ENCODE data around the gene MRTFA.
A peak's percentile ranks its signal among the peaks of the same experiment; 100 is the strongest.

The MRTFA gene

GRCh38 chr22:40485813-40486667 lies 150.5 kb downstream of the MRTFA start:
- peak; percentile 63 for DNase-seq

DNA sequence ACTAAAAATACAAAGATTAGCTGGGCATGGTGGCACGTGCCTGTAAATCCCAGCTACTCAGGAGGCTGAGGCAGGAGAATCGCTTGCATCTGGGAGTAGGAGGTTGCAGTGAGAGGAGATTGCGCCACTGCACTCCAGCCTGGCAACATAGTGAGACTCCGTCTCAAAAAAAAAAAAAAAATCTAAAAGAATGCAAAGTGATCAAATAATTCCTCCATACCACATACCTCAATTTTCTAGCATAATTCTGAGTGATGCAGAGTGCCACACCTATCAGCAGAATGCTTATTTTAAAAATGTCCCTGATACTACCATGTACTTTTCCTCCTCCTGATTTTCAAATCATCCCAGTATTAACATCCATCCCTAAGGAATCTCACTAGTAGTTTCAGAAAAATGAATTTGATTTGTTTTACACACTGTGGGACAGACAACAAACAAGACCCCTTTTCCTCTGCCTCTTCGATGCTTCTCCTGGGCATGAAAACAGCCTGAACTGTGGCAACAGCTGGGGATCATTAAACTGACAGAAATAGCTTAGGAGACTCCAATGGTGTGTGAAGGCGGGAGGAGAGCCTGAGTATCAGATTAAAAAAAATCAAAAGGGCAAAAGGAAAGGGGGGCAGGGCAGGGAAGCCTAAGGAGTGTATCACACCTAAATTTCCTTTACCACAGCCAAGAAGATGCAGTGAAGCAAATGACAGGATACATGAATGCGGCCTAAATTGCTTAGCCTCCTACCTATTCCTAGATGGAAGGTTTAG lies 151.4 kb downstream of the MRTFA start:
- DNase-seq = peak; percentile 69

GRCh38 chr22:40482886-40483285 lies 153.6 kb downstream of the MRTFA start:
- DNase-seq = no peak

DNA sequence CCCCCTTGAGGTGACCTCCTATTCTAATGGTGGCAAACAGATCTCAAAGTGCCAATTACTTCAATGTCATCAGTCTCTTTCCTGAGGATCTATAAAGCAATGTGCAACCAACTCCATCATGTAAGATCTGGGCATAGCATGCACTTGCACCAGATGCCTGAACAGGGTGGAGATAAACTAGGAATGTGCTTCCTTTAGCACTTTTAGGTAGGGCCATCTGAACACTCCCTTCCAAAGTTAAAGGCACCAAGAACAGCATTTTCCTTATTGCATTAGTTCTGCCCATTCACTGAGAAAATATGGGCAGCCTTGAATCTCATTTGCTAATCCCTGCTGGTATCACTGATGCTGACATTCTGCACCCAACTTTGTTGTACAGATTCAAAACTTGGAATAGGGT lies 154.1 kb downstream of the MRTFA start:
- no peak for DNase-seq

GRCh38 chr22:40480996-40481395 lies 155.5 kb downstream of the MRTFA start:
- DNase-seq = no peak

DNA sequence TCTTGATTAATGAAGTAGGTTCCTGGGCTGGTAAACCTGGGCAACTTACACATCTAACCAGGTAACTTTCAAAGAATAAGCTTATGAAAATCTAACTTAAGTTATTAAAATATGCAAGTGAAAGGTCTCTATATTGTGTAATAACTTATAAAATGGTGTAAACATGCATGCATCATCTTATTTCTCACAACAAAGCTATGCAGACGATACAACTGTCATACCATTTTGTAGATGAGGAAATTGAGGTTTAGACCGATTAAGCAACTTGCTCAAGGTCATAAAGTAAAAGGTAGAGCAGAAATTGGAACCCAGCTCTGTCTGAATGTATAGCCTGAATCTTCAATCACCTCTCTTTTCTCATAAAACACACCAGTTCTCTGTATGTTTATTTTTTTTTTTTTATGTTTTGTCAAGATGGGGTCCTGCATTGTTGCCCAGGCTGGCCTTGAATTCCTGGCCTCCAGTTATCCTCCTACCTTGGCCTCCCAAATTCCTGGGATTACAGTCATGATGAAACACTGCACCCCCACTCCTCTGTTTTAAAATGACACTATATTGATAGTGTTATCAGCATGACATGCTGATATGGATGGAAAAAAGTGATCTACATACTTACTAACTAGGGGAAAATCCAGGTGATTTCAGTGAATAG lies 156.5 kb downstream of the MRTFA start:
- DNase-seq = peak; percentile 22

- DNase-seq = no peak
These were observed 157.3 kb downstream of the MRTFA start for GRCh38 chr22:40479126-40479800.

- no peak for DNase-seq
These were observed 158.0 kb downstream of the MRTFA start for GRCh38 chr22:40478338-40479125.

GRCh38 chr22:40477683-40478337 lies 158.7 kb downstream of the MRTFA start:
- DNase-seq = no peak

DNA sequence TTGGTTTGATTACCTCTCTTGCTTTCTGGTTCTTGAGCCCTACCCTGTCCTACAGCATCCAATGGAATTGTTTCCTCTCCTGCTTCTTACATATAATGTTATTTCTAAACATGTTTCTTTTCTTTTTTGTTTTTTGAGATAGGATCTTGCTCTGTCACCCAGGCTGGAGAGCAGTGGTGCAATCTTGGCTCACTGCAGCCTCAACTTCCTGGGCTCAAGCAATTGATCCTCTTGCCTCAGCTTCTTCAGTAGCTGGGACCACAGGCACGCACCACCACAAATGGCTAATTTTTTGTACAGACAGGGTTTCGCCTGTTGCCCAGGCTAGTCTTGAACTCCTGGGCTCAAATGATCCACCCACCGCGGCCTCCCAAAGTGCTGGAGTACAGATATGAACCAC lies 160.2 kb downstream of the MRTFA start:
- no peak for DNase-seq

DNA sequence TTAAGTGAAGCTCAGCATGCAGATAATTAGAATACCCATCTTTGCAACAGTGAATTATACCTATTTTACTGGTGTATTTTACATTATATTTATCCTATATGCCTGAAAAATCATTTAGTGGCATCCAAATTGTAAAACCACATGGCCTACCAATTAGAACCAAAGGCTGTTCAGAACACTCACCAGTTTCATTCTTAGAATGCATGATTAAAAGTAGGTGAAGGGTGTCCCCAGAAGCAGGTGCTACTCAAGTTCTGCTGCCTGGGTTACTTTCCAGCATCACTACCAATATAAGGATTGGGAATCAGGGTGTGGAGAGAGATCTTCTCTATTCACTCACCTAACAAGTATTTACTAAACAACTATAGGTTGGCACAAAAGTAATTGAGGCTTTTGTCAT lies 162.8 kb downstream of the MRTFA start:
- no peak for DNase-seq

DNA sequence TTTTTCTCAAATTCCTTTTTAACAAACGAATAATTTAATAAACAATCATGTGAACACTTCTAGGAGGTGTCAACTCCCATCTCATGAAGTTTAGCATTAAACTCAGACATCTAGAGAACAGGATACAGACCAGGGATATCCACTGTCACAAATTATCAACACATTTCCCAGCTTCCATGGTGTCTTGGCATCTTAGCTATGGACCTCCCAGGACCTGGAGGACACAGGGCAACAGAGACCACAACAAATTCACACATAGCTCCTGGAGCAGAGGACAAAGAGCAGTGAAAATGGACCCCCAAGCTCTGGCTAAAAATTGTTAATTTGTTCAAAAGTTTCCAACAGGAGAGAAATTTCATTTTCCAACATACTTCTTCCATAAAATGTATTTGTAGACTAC lies 163.9 kb downstream of the MRTFA start:
- no peak for DNase-seq

DNA sequence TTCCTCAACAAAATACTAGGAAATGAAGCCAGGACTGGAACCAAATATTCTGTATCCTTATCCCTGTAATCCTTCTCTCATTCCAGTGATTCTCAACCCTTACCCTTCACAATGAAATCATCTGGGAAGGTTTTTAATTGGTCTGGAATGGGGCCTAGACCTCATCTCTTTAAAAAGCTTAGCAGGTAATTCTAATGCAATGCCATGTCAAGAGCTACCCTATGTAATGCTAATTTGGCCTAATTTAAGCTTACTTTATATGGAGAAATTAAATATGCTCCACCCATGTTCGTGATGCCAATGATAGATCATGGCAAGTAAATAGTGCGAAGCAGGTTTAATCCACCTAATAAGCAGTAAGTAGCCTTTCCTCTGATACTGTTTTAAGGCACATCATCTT lies 164.5 kb downstream of the MRTFA start:
- no peak for DNase-seq

GRCh38 chr22:40469181-40469580 lies 167.3 kb downstream of the MRTFA start:
- no peak for DNase-seq

DNA sequence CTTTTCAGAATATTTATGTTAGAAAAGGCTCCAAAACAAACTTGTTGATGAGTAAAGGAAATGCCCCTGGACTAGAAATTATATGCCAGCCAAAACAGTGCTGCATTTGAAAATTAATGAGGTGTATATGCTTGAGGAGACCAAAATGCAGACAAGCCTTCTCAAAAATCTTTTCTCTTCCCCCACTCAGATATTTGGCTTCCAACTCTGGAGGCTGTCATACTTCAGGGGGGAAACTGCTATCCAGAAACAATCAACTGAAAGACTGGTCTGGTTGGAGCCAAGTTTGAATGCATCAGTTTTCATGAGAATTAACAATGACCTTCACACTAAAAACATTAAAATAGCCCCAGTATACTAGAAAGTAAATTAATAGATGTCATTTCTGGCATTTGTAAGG lies 167.9 kb downstream of the MRTFA start:
- no peak for DNase-seq

GRCh38 chr22:40466976-40467375 lies 169.5 kb downstream of the MRTFA start:
- DNase-seq = no peak

- DNase-seq = no peak
These were observed 172.8 kb downstream of the MRTFA start for GRCh38 chr22:40463683-40464082.

DNA sequence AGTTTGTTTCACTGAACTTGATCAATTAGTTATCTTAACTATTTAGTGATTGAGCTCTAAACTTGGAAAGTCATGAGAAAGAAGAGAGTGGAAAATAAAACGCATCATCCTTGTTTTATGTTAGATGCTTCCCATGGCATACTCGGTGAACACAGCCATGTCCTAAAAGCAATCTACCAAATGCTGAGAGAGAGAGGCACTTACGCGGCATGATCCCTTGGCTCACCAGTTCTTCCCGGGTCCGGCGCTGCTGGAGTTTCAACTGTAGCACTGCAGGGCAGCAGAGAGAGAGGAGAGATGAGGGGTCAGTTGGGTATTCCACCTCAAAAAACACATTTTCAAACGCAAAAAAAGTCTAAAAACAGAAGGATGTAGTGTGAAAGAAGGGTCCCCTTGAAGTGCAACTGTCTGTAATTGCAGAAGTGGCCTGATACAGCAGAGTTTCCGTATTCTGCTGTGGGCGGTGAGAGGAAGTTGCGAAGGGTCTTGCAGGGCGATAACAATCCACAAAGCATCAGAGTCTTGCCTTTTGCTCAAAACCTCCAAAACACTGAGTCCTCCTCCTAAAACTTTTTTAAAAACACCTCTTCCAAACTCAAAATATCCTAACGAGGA lies 173.4 kb downstream of the MRTFA start:
- DNase-seq = no peak

DNA sequence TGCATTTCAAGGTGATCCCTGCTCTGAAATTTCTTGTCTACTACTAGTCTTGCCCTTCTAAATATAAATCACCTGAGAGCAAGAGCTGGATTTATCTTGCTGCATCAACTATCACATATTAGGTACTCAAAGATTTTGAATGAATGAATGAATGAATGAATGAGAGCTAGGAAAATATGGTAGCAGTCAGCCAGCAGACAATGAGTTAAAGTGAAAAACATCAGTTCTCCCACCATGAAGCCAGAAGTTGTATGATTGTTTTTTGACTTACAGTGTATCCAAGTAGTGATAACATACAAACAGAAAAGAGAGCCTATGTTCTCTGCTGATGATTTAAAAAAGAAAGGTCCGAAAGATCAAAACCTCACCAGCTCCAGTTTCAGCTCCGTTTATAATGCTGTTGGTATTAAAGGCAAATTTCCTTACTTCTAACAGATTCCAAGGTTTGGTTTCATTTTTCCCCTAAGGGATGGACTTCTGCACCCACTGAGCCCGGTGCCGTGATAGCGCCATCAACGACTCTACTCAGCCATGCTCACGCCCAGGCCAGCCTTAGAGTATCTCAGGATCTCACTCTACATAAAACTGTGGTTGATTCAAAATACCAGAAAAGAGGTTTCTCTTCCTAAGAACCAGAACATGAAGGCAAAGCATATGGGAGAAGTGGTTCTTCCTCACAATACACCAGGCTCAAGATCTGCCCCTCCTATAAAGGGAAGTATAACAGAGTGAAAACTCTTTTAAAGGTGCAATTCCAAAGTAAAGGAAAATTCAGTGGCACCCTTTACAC lies 174.1 kb downstream of the MRTFA start:
- DNase-seq = no peak

- no peak for DNase-seq
These were observed 182.8 kb downstream of the MRTFA start for GRCh38 chr22:40453671-40454070.
